ENCODE results near the gene VWC2.

VWC2 gene

DNA sequence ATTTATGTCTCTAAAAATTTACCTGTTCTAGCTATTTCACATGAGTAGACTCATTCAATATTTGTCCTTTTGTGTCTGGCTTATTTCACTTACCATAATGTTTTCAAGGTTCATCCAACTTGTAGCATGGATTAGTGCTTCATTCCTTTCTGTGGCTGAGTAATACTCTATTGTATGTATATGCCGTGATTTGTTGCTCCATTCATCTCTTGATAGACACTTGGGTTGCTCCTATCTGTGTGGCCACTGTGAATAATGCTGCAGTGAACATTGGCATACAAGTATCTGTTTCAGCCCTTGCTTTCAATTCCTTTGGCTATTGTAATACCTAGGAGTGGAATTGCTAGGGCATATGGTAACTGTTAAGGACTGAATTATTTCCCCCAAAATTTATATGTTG lies 86.9 kb downstream of the VWC2 start:
- H3K4me1 Mint-ChIP-seq = peaks cover 5% of the 10 kb centered on the region
- TF ChIP-seq, protein P1, sequence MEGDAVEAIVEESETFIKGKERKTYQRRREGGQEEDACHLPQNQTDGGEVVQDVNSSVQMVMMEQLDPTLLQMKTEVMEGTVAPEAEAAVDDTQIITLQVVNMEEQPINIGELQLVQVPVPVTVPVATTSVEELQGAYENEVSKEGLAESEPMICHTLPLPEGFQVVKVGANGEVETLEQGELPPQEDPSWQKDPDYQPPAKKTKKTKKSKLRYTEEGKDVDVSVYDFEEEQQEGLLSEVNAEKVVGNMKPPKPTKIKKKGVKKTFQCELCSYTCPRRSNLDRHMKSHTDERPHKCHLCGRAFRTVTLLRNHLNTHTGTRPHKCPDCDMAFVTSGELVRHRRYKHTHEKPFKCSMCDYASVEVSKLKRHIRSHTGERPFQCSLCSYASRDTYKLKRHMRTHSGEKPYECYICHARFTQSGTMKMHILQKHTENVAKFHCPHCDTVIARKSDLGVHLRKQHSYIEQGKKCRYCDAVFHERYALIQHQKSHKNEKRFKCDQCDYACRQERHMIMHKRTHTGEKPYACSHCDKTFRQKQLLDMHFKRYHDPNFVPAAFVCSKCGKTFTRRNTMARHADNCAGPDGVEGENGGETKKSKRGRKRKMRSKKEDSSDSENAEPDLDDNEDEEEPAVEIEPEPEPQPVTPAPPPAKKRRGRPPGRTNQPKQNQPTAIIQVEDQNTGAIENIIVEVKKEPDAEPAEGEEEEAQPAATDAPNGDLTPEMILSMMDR (IDR thresholded peaks at IDR 0.05; ENCODE audit: unreplicated experiment in 3 of 3) = no peak
- no peak overlapping the region for H3K27ac Mint-ChIP-seq
- no peaks in the 10 kb centered on the region for H3K36me3 Mint-ChIP-seq (ENCODE audit: low read depth)
- H3K9me3 Mint-ChIP-seq = peaks cover 6% of the 10 kb centered on the region
- peaks cover 2% of the 10 kb centered on the region for H3K27me3 Mint-ChIP-seq (ENCODE audit: low read depth)
- H3K4me3 Mint-ChIP-seq = no peak overlapping the region

DNA sequence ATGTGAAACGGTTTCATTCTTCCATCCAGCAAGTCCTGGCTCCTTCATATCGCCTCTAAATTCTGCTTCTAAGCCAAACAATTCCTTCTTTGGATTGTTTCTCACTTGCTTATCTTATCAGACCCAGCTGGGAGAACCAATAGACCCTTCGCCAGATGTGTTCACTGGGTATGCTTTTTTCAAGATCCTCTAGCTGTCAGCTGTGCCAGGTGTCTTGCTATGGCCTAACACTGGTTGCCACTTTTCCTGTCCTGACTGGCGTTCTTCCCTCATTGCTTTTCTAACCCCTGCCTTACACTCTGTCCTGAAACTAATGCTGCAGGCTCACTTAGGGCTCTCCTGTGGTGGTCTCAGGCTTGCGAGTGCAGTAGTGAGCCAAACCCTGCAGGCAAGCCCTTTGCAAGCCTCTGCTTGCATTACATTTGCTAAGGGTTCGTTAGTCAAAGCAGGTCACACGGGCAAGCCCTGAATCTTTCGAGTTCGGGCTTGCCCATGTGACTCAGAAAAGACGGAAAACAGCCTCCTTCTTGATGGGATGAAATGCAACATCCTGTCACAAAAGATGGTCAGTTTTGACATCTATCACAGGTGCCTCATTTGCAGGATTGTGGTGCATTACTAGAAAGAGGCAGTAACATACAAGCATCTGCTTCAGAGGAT lies 92.8 kb downstream of the VWC2 start:
- H3K9me3 Mint-ChIP-seq = no peaks in the 10 kb centered on the region
- peaks cover 4% of the 10 kb centered on the region for H3K27me3 Mint-ChIP-seq (ENCODE audit: low read depth)
- peaks cover 22% of the 10 kb centered on the region for H3K4me1 Mint-ChIP-seq
- H3K4me3 Mint-ChIP-seq = no peak overlapping the region
- peak overlapping the region; percentile 24 to 74 (median 47) for H3K27ac Mint-ChIP-seq
- TF ChIP-seq, protein P1 (IDR thresholded peaks at IDR 0.05; ENCODE audit: unreplicated experiment in 3 of 3) = no peak
- H3K36me3 Mint-ChIP-seq (ENCODE audit: low read depth) = no peaks in the 10 kb centered on the region

DNA sequence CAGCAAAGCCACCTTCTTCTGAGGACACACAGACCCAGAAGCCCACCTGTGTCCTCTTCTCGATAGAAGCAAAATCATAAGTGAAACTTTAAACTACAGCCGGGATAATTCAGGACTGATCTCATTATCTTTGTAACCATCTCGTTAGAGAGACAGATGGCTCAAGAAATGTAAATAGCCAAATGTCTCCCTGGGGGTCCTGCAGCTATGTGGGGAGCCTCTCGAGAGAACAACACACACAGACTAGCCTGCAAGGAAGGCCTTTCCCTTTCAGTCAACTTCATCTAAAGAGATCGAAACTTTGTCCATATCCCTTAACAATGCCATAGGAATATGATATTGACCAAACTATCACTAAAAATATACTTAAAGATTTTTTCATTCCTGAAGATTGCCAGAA lies 93.5 kb downstream of the VWC2 start:
- H3K4me1 Mint-ChIP-seq = peaks cover 22% of the 10 kb centered on the region
- H3K27ac Mint-ChIP-seq = peak overlapping the region in 1 of 3 experiments; percentile 74
- H3K9me3 Mint-ChIP-seq = no peaks in the 10 kb centered on the region
- no peaks in the 10 kb centered on the region for H3K36me3 Mint-ChIP-seq (ENCODE audit: low read depth)
- TF ChIP-seq, protein P1 (IDR thresholded peaks at IDR 0.05; ENCODE audit: unreplicated experiment in 3 of 3) = no peak
- H3K27me3 Mint-ChIP-seq (ENCODE audit: low read depth) = peaks cover 4% of the 10 kb centered on the region
- no peak overlapping the region for H3K4me3 Mint-ChIP-seq

GRCh38 chr7:49873420-49873819 lies 100.0 kb downstream of the VWC2 start:
- Mint-ChIP-seq H3K4me1 (peaks cover 5% of the 10 kb centered on the region), H3K9me3 (peaks cover 3% of the 10 kb centered on the region), H3K27me3 (ENCODE audit: low read depth) (peaks cover 4% of the 10 kb centered on the region), H3K4me3 (no peak overlapping the region), H3K27ac (no peak overlapping the region), H3K36me3 (ENCODE audit: low read depth) (no peaks in the 10 kb centered on the region)
- TF ChIP-seq, protein P1 (IDR thresholded peaks at IDR 0.05; ENCODE audit: unreplicated experiment in 3 of 3) = no peak

DNA sequence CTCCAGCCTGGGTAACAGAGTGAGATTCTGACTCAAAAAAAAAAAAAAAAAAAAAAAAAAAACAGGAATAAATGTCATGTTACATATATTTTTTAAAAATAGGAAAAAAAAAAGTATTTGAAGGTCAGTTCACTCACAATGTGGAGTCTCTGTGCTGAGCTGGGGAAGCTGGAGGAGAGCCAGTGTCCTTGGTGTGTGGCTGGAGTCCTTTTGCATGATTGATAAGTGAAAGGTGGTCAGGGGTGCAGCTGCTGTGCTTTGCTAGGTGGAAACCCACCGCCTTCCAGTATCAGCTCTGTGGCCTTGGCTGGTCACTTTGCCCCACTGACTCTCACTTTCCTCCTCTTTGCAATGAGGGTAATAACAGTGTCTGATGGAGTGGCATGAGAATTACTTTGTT lies 101.9 kb downstream of the VWC2 start:
- H3K36me3 Mint-ChIP-seq (ENCODE audit: low read depth) = no peaks in the 10 kb centered on the region
- no peak overlapping the region for H3K4me3 Mint-ChIP-seq
- H3K27me3 Mint-ChIP-seq (ENCODE audit: low read depth) = no peaks in the 10 kb centered on the region
- H3K27ac Mint-ChIP-seq = no peak overlapping the region
- peaks cover 13% of the 10 kb centered on the region for H3K4me1 Mint-ChIP-seq
- TF ChIP-seq, protein P1 (IDR thresholded peaks at IDR 0.05; ENCODE audit: unreplicated experiment in 3 of 3) = no peak
- peaks cover 3% of the 10 kb centered on the region for H3K9me3 Mint-ChIP-seq

DNA sequence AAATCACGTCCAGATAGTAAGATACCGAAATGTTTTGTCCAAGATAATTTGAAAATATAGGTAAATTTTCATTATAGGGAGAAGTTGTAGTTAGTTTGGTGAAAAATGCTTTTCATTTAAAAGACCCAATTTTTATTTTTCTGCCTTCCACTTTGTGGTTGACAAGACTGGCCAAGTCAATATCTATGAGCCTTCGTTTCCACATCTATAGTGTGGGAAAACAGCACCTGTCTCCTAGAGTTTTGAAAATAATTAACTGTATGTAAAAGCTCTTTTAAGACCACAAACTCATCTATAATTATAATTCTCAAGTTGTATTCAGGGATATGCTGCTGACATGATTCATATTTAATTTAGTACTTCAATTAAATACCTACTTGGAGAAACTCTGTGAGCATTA lies 102.8 kb downstream of the VWC2 start:
- Mint-ChIP-seq H3K4me3 (no peak overlapping the region), H3K9me3 (peaks cover 3% of the 10 kb centered on the region), H3K4me1 (peaks cover 13% of the 10 kb centered on the region), H3K27ac (no peak overlapping the region), H3K36me3 (ENCODE audit: low read depth) (no peaks in the 10 kb centered on the region), H3K27me3 (ENCODE audit: low read depth) (no peaks in the 10 kb centered on the region)
- TF ChIP-seq, protein P1 (IDR thresholded peaks at IDR 0.05; ENCODE audit: unreplicated experiment in 3 of 3) = no peak
